Loucy (cell line): ENCODE measurements around the gene SLC38A10.

Experiments used
- CTCF ChIP-seq: fragments of 200-600 bp; sonication (generic); conservative IDR thresholded peaks from 2 replicates; pipeline ENCODE4 v1.5.1; 2014; ENCODE audit warnings: mild to moderate bottlenecking, antibody characterized with exemption, low read length
- EZH2phosphoT487 ChIP-seq: fragments of 200-600 bp; IDR thresholded peaks from 2 replicates; pipeline ENCODE4 v1.6.1; 2018; ENCODE audit warnings: antibody characterized with exemption, mild to moderate bottlenecking, moderate library complexity, borderline replicate concordance

GRCh38 chr17:81237591-81238489 lies 57.3 kb downstream of the SLC38A10 start:
- TF ChIP-seq CTCF = no peak
- no peak for TF ChIP-seq EZH2phosphoT487
